Activated CD8-positive, alpha-beta memory T cell treated with anti-CD3 and anti-CD28 coated beads, Interleukin-2, amount 50 U/mL, for 48 hours (primary cell): ENCODE measurements around the gene GPC6.

Experiments used
- DNase-seq: peaks from one replicate; pipeline ENCODE4 v3.0.0-alpha.2; 2020

The GPC6 gene

GRCh38 chr13:93325303-93326233 lies 99.0 kb downstream of the GPC6 start:
- DNase-seq: no peak

GRCh38 chr13:93326234-93326811 lies 99.7 kb downstream of the GPC6 start:
- no peak for DNase-seq

GRCh38 chr13:93328943-93329342 lies 102.3 kb downstream of the GPC6 start:
- no peak for DNase-seq

GRCh38 chr13:93336728-93337127 lies 110.1 kb downstream of the GPC6 start:
- DNase-seq: no peak

GRCh38 chr13:93338030-93338429 lies 111.4 kb downstream of the GPC6 start:
- no peak for DNase-seq

- DNase-seq: no peak
These were observed 112.3 kb downstream of the GPC6 start for GRCh38 chr13:93338906-93339305.

- DNase-seq: no peak
These were observed 112.9 kb downstream of the GPC6 start for GRCh38 chr13:93339550-93339949.

GRCh38 chr13:93341517-93341916 lies 114.9 kb downstream of the GPC6 start:
- DNase-seq: no peak

GRCh38 chr13:93343097-93343496 lies 116.5 kb downstream of the GPC6 start:
- DNase-seq: no peak

GRCh38 chr13:93344048-93344705 lies 117.6 kb downstream of the GPC6 start:
- DNase-seq: no peak

- DNase-seq: no peak
These were observed 118.4 kb downstream of the GPC6 start for GRCh38 chr13:93345024-93345423.

GRCh38 chr13:93345770-93346169 lies 119.2 kb downstream of the GPC6 start:
- DNase-seq: no peak

GRCh38 chr13:93352616-93353015 lies 126.0 kb downstream of the GPC6 start:
- DNase-seq: no peak

- no peak for DNase-seq
These were observed 128.5 kb downstream of the GPC6 start for GRCh38 chr13:93355094-93355493.

- no peak for DNase-seq
These were observed 129.9 kb downstream of the GPC6 start for GRCh38 chr13:93356469-93356868.

- no peak for DNase-seq
These were observed 133.4 kb downstream of the GPC6 start for GRCh38 chr13:93360021-93360420.

GRCh38 chr13:93361703-93362102 lies 135.1 kb downstream of the GPC6 start:
- no peak for DNase-seq

GRCh38 chr13:93364166-93364565 lies 137.6 kb downstream of the GPC6 start:
- DNase-seq: no peak

- no peak for DNase-seq
These were observed 141.7 kb downstream of the GPC6 start for GRCh38 chr13:93368296-93368695.

- DNase-seq: no peak
These were observed 142.1 kb downstream of the GPC6 start for GRCh38 chr13:93368718-93369117.

- no peak for DNase-seq
These were observed 146.2 kb downstream of the GPC6 start for GRCh38 chr13:93372856-93373255.

- DNase-seq: no peak
These were observed 148.9 kb downstream of the GPC6 start for GRCh38 chr13:93375491-93375890.

GRCh38 chr13:93377196-93377595 lies 150.6 kb downstream of the GPC6 start:
- DNase-seq: no peak

GRCh38 chr13:93378184-93378583 lies 151.6 kb downstream of the GPC6 start:
- no peak for DNase-seq
